Epithelial cell of proximal tubule (primary cell): ENCODE measurements around the gene SLAMF1. TPM values are rescaled to one million over a fixed set of nuclear protein-coding genes. Genes with fewer than 3 reads are reported as not detected.

ENCODE experiments used
- DNase-seq: peaks from one replicate; pipeline ENCODE4 v3.0.0-alpha.2; 2011; ENCODE audit warnings: low read depth
- H3K4me3 ChIP-seq: 2 replicates; pipeline ENCODE4 v1.5.1; 2011; ENCODE audit warnings: low read depth, mild to moderate bottlenecking, low read length
- total RNA-seq: library from RNA; depleted of rRNA; stranded (reverse); fragments of >200 nt; gene quantifications from 2 replicates; pipeline ENCODE4 v1.2.3, GENCODE V29; 2015
- TF ChIP-seq, protein P1 (sequence below): conservative IDR thresholded peaks from 2 replicates; pipeline ENCODE4 v1.5.1; 2012; ENCODE audit warnings: low read depth, mild to moderate bottlenecking, low read length

The SLAMF1 gene
- total RNA-seq, 1 donor from 2014 or later = not detected

DNA sequence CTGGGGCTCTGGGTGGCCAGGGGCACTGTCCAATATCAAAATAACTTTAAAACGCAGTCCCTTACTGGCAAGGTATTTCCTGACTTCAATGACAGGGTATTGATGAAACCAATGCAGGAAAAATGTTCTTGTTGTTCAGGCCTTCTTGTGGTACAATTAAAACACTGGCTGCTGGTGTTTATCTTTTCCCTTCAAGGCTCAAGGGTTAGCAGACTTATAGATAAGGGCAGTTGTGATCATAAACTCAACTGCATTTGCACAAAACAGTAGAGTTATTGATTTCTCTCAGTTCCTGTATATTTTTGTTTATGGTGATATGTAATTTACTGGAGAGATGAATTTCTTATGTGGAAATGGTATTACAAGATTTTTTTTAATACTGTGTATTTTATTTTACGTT, 64.9 kb downstream of the SLAMF1 start:
- TF ChIP-seq, protein P1, sequence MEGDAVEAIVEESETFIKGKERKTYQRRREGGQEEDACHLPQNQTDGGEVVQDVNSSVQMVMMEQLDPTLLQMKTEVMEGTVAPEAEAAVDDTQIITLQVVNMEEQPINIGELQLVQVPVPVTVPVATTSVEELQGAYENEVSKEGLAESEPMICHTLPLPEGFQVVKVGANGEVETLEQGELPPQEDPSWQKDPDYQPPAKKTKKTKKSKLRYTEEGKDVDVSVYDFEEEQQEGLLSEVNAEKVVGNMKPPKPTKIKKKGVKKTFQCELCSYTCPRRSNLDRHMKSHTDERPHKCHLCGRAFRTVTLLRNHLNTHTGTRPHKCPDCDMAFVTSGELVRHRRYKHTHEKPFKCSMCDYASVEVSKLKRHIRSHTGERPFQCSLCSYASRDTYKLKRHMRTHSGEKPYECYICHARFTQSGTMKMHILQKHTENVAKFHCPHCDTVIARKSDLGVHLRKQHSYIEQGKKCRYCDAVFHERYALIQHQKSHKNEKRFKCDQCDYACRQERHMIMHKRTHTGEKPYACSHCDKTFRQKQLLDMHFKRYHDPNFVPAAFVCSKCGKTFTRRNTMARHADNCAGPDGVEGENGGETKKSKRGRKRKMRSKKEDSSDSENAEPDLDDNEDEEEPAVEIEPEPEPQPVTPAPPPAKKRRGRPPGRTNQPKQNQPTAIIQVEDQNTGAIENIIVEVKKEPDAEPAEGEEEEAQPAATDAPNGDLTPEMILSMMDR = no peak
- DNase-seq = no peak
- no peak overlapping the region for H3K4me3 ChIP-seq

- no peak overlapping the region for H3K4me3 ChIP-seq
- TF ChIP-seq, protein P1 = no peak
- no peak for DNase-seq
Measured at GRCh38 chr1:160580221-160580812, 66.5 kb downstream of the SLAMF1 start.

DNA sequence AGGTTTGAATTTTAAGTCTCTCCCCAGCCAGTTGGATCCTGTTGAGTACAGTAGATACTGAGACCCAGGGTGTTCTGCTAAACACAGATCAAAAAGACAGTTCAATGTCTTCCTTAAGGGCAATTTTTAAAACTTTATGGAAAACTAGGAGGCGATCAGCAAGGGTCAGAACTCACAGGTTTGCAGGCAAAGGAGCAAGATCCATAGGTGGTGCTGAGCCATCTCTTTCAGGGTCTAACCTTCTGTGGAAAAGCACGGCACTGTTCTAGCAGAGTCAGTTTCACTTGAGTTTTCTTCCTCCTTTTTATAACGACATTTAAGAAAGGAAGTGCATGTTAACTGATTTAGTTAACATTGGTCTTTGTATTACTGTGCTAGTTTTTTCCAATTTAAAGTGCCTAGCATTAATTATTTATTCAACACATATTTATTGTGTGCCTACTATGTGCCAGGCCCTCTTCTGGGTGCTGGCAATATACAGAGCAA, 67.6 kb downstream of the SLAMF1 start, which contains the start of gene CD84:
CD84 (minus strand) TSS at position 281 of the 486 bp plus-strand sequence; CDS start at position 222, 59 bp downstream.
- no peak for DNase-seq
- H3K4me3 ChIP-seq = no peak within 1 kb of the TSS
- TF ChIP-seq, protein P1 = no peak

DNA sequence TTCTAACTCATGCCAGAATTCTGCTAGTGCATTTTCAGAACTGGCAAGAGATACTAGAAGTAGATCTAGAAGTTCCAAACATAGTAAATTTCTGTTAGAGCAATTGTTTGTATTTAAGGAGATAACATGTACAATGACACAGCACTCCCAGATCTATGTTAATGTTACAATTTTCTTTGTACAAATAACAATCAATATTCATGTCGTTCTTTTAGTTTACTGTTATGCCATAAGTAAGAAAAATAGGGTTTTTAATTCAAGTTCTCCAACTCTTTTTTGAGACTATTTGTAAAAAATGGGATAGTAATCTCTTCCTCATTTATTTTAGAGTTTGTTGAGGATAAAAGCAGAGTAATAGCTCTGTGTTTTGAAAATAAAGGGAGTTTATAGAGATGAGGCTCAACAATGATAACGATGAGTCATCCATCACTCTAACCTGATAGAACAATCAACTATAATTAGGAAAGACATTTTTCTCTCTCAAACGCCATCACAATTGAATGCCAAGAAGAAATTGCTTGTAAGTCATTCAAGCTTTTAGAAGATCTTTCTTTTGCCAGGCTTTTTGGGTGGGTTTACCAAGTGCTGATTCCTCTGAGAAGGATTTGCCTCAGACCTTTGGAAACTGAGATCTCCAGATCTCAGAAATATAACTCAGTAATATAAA, 68.2 kb downstream of the SLAMF1 start:
- TF ChIP-seq, protein P1 = no peak
- H3K4me3 ChIP-seq = no peak overlapping the region
- no peak for DNase-seq

- no peak for DNase-seq
- TF ChIP-seq, protein P1 = no peak
- H3K4me3 ChIP-seq = no peak overlapping the region
Measured at GRCh38 chr1:160578175-160578524, 68.7 kb downstream of the SLAMF1 start.

DNA sequence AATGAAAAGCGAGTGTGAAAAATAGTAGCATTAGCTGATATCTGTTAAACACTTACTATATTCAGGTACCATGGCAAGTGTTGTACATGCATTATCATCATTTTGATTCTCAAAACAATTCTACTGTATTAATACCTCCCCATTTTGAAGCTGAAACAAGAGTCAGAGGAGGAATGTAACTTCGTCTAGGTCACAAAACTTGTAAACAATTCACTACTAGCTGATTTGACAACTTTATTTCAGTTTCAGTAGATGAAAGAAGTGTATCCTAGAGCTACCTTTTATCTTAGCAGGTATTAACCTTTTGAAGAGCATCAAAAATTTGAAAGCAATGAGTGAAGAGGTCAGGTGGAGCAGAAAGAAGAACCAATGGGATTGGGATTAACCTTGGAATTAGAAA, 69.2 kb downstream of the SLAMF1 start:
- no peak overlapping the region for H3K4me3 ChIP-seq
- DNase-seq = no peak
- TF ChIP-seq, protein P1 = no peak
